ENCODE results near the gene HAPLN3.

DNA sequence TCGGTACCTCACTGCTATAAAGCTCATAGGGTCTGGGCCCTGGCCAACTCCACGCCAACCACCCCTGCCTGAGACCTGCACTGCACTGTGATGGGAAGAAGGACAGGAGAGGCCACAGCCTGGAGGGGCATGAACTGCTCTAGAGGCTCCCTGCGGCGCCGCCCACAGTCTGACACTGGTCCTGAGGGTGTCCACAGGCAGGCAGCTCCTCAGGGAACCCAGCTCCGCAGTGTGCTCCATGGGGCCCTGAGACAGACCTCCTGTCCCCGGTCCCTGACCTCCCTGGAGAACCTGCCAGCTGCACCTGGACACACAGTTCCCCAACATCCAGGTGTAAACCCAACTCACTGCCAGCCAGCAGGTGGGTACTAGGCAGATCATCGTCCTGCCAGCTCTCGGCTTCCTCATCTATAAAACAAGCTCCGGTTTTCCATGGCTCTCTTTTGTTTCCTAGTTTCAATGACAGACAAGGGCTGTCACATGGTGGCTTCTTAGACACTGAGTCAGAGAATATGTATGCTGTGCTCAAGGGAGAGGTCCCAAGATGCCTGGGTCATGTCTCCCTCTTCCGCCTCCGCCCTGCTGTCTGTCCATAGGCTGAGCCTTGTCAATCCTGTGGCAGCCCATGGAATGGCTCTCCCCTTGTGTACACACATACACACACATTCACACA lies 5.1 kb upstream of the HAPLN3 start:
- TF ChIP-seq, protein P1, sequence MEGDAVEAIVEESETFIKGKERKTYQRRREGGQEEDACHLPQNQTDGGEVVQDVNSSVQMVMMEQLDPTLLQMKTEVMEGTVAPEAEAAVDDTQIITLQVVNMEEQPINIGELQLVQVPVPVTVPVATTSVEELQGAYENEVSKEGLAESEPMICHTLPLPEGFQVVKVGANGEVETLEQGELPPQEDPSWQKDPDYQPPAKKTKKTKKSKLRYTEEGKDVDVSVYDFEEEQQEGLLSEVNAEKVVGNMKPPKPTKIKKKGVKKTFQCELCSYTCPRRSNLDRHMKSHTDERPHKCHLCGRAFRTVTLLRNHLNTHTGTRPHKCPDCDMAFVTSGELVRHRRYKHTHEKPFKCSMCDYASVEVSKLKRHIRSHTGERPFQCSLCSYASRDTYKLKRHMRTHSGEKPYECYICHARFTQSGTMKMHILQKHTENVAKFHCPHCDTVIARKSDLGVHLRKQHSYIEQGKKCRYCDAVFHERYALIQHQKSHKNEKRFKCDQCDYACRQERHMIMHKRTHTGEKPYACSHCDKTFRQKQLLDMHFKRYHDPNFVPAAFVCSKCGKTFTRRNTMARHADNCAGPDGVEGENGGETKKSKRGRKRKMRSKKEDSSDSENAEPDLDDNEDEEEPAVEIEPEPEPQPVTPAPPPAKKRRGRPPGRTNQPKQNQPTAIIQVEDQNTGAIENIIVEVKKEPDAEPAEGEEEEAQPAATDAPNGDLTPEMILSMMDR (conservative IDR thresholded peaks at IDR 0.05; ENCODE audit: low read length), result no peak
- TF ChIP-seq EZH2phosphoT487 (IDR thresholded peaks at IDR 0.05; ENCODE audit: borderline replicate concordance), result no peak
